Astrocyte (in vitro differentiated cells and primary cell): ENCODE data around the gene SEC24D. TPM values are rescaled to one million over a fixed set of nuclear protein-coding genes. Genes with fewer than 3 reads are reported as not detected.

Experiments
- DNase-seq: peaks from one replicate; pipeline ENCODE4 v3.0.0-alpha.2; 2010; ENCODE audit warnings: low read depth
- FAIRE-seq: peaks from 2 replicates; lab custom pipeline; 2011; peaks lifted over from hg19 to GRCh38; lab: Jason Lieb, UNC
- H2AFZ ChIP-seq: 2 replicates; pipeline ENCODE4 v1.6.0; 2012; ENCODE audit warnings: low read depth, low read length, inconsistent platforms
- H3K27ac ChIP-seq: 2 replicates; pipeline ENCODE4 v1.5.1; 2011; ENCODE audit warnings: low read depth, low read length, inconsistent platforms
- H3K27me3 ChIP-seq: 2 replicates; pipeline ENCODE4 v1.6.0; 2011; ENCODE audit warnings: low read length, inconsistent platforms; ENCODE audit not compliant: insufficient read depth
- H3K36me3 ChIP-seq: 2 replicates; pipeline ENCODE4 v1.5.1; 2011; ENCODE audit warnings: low read length, inconsistent platforms; ENCODE audit not compliant: insufficient read depth
- H3K4me1 ChIP-seq: 2 replicates; pipeline ENCODE4 v1.5.1; 2011; ENCODE audit warnings: low read length, inconsistent platforms; ENCODE audit not compliant: insufficient read depth
- H3K4me2 ChIP-seq: 2 replicates; pipeline ENCODE4 v1.6.0; 2012; ENCODE audit warnings: low read length, inconsistent platforms
- H3K4me3 ChIP-seq: 2 replicates; pipeline ENCODE4 v1.5.1; 2011; ENCODE audit warnings: low read depth, mild to moderate bottlenecking, low read length, inconsistent platforms; ENCODE audit not compliant: insufficient read depth
- H3K79me2 ChIP-seq: 2 replicates; pipeline ENCODE4 v1.6.0; 2012; ENCODE audit warnings: mild to moderate bottlenecking, low read length, inconsistent platforms; ENCODE audit not compliant: insufficient read depth
- H3K9ac ChIP-seq: 2 replicates; pipeline ENCODE4 v1.6.0; 2012; ENCODE audit warnings: mild to moderate bottlenecking, low read length, inconsistent platforms
- H3K9me3 ChIP-seq: 2 replicates; pipeline ENCODE4 v1.5.1; 2012; ENCODE audit warnings: low read depth, mild to moderate bottlenecking, low read length, inconsistent platforms; ENCODE audit not compliant: insufficient read depth
- H4K20me1 ChIP-seq: 2 replicates; pipeline ENCODE4 v1.6.0; 2012; ENCODE audit warnings: low read length, inconsistent platforms; ENCODE audit not compliant: insufficient read depth
- H3K27ac Mint-ChIP-seq: one replicate; pipeline ENCODE4 v1.8.0; 2021; ENCODE audit warnings: mild to moderate bottlenecking, mixed read lengths; ENCODE audit not compliant: unreplicated experiment
- H3K27me3 Mint-ChIP-seq: one replicate; pipeline ENCODE4 v1.8.0; 2021; ENCODE audit warnings: low read depth, mixed read lengths; ENCODE audit not compliant: unreplicated experiment
- H3K36me3 Mint-ChIP-seq: one replicate; pipeline ENCODE4 v1.8.0; 2021; ENCODE audit warnings: low read depth, mixed read lengths; ENCODE audit not compliant: unreplicated experiment
- H3K4me1 Mint-ChIP-seq: one replicate; pipeline ENCODE4 v1.8.0; 2021; ENCODE audit warnings: low read depth, mixed read lengths; ENCODE audit not compliant: unreplicated experiment
- H3K4me3 Mint-ChIP-seq: one replicate; pipeline ENCODE4 v1.8.0; 2021; ENCODE audit warnings: mild to moderate bottlenecking, moderate library complexity, mixed read lengths; ENCODE audit not compliant: unreplicated experiment
- H3K9me3 Mint-ChIP-seq: one replicate; pipeline ENCODE4 v1.8.0; 2021; ENCODE audit warnings: mild to moderate bottlenecking, mixed read lengths; ENCODE audit not compliant: unreplicated experiment
- EZH2 ChIP-seq: IDR thresholded peaks from 2 replicates; pipeline ENCODE4 v1.6.1; 2012; ENCODE audit warnings: mild to moderate bottlenecking, low read length, inconsistent platforms; ENCODE audit not compliant: insufficient read depth
- total RNA-seq: library from RNA; stranded (reverse); gene quantifications from 2 replicates; pipeline ENCODE4 v1.2.1, GENCODE V29; 2021
- TF ChIP-seq, protein P1 (sequence below): IDR thresholded peaks from 2 replicates; pipeline ENCODE4 v1.5.1; 2011; ENCODE audit warnings: low read depth, mild to moderate bottlenecking, inconsistent platforms, low read length, moderate library complexity; ENCODE audit not compliant: insufficient read depth

SEC24D gene
- total RNA-seq, 1 donor from 2014 or later = 187 TPM

DNA sequence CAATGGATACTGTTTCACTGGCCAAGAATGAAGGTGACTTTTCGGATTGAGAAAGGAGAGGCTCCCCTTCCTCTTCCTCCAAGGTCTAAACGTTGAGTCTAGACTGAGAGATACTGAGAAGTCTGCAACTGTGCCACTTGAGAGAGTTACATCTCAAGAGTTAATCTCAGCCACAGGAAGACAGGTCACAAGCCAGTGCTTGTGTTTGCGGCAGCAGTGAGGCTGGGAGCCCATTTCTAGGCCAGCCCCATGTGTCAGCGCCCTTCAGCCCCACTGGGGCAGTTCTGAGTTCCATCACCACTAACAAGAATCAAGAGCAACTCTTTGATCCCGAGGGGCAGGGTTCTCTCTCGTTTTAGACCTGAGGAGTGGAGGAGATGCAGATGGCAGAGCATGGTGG, 7.3 kb upstream of the SEC24D start:
- Mint-ChIP-seq H3K36me3 (no peaks in the 10 kb centered on the region), H3K4me1 (peaks cover 17% of the 10 kb centered on the region), H3K27ac (no peak overlapping the region), H3K4me3 (no peak overlapping the region), H3K9me3 (no peaks in the 10 kb centered on the region), H3K27me3 (no peaks in the 10 kb centered on the region)
- TF ChIP-seq EZH2 = no peak
- TF ChIP-seq, protein P1, sequence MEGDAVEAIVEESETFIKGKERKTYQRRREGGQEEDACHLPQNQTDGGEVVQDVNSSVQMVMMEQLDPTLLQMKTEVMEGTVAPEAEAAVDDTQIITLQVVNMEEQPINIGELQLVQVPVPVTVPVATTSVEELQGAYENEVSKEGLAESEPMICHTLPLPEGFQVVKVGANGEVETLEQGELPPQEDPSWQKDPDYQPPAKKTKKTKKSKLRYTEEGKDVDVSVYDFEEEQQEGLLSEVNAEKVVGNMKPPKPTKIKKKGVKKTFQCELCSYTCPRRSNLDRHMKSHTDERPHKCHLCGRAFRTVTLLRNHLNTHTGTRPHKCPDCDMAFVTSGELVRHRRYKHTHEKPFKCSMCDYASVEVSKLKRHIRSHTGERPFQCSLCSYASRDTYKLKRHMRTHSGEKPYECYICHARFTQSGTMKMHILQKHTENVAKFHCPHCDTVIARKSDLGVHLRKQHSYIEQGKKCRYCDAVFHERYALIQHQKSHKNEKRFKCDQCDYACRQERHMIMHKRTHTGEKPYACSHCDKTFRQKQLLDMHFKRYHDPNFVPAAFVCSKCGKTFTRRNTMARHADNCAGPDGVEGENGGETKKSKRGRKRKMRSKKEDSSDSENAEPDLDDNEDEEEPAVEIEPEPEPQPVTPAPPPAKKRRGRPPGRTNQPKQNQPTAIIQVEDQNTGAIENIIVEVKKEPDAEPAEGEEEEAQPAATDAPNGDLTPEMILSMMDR = no peak
- no peaks in the 10 kb centered on the region for H3K27me3 ChIP-seq
- no peaks in the 10 kb centered on the region for H4K20me1 ChIP-seq
- no peak overlapping the region for H3K4me3 ChIP-seq
- no peak overlapping the region for H2AFZ ChIP-seq
- H3K27ac ChIP-seq = no peak overlapping the region
- H3K9ac ChIP-seq = no peak overlapping the region
- DNase-seq (no peak), FAIRE-seq (no peak)
- H3K36me3 ChIP-seq = no peaks in the 10 kb centered on the region
- peaks cover 18% of the 10 kb centered on the region for H3K4me1 ChIP-seq
- no peak overlapping the region for H3K4me2 ChIP-seq
- H3K79me2 ChIP-seq = no peaks in the 10 kb centered on the region
- no peaks in the 10 kb centered on the region for H3K9me3 ChIP-seq

DNA sequence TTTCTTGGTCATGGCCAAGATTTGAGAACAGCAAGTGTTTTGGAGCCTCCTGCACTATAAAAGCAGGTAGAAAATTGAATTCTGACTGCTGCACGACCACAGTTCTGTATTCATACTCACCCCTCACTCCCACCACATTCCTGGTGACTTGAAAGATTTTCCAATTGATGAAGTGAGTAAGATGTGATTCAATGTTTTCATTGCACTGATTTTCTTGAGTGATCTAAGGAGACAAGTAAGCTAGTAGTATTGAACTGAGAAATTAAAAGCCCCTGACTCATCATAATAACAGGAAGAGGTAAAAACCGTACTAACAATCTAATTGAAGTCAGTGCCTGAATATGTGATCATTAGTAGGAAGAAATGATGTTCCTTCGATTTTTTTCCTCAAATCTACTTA, 6.1 kb upstream of the SEC24D start:
- Mint-ChIP-seq H3K27me3 (no peaks in the 10 kb centered on the region), H3K36me3 (no peaks in the 10 kb centered on the region), H3K27ac (no peak overlapping the region), H3K9me3 (no peaks in the 10 kb centered on the region), H3K4me3 (no peak overlapping the region), H3K4me1 (peaks cover 17% of the 10 kb centered on the region)
- Histone ChIP-seq H3K27me3 (no peaks in the 10 kb centered on the region), H3K79me2 (no peaks in the 10 kb centered on the region), H3K4me2 (peak overlapping the region; percentile 67), H2AFZ (no peak overlapping the region), H3K27ac (peak overlapping the region; percentile 68), H3K36me3 (no peaks in the 10 kb centered on the region), H3K9ac (peak overlapping the region; percentile 62), H4K20me1 (no peaks in the 10 kb centered on the region), H3K4me3 (peak overlapping the region; percentile 9), H3K9me3 (no peaks in the 10 kb centered on the region), H3K4me1 (peaks cover 18% of the 10 kb centered on the region)
- TF ChIP-seq, protein P1 = no peak
- TF ChIP-seq EZH2 = no peak
- FAIRE-seq (no peak), DNase-seq (peak; percentile 84)

DNA sequence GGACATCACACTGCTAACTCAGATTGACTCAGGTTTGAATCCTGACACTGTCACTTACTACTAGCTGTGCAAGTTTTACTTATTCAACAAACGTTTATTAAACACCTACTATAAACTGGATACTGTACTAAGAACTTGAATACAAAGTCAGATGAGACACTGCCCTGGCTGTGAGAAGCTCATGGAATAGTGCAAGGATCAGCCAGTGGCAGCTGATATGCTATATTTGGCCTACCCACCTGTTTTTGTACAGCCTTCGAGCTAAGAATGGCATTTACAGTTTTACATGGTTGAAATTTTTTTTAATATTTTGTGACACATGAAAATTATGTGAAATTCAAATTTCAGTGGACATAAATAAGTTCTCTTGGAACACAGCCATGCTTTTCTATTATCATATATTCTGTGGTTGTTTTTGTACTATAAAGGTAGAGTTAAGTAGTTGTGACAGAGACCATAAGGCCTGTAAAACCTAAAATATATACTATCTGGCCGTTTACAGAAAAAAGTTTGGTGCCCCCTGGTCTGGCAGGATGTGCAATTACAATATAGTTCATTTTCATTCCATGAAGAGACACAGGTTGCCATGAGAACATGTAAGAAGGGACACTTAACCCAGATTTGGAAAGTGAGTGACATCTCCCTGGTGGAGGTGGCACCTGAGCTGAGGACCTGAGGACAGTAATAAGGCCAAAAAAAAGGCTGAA, 3.4 kb upstream of the SEC24D start:
- peaks cover 21% of the 10 kb centered on the region for H3K79me2 ChIP-seq
- no peak overlapping the region for H2AFZ ChIP-seq
- H3K9me3 Mint-ChIP-seq = no peaks in the 10 kb centered on the region
- no peaks in the 10 kb centered on the region for H3K36me3 ChIP-seq
- H3K4me3 Mint-ChIP-seq = no peak overlapping the region
- peaks cover 23% of the 10 kb centered on the region for H3K4me1 ChIP-seq
- no peak overlapping the region for H3K9ac ChIP-seq
- TF ChIP-seq, protein P1 = no peak
- TF ChIP-seq EZH2 = no peak
- H3K4me1 Mint-ChIP-seq = peaks cover 12% of the 10 kb centered on the region
- H3K27ac ChIP-seq = no peak overlapping the region
- no peak for DNase-seq
- FAIRE-seq = no peak
- no peaks in the 10 kb centered on the region for H3K36me3 Mint-ChIP-seq
- no peaks in the 10 kb centered on the region for H3K9me3 ChIP-seq
- peaks cover 3% of the 10 kb centered on the region for H4K20me1 ChIP-seq
- no peak overlapping the region for H3K27ac Mint-ChIP-seq
- no peaks in the 10 kb centered on the region for H3K27me3 ChIP-seq
- no peak overlapping the region for H3K4me2 ChIP-seq
- H3K27me3 Mint-ChIP-seq = no peaks in the 10 kb centered on the region
- no peak overlapping the region for H3K4me3 ChIP-seq
